ENCODE measurements around the gene PRICKLE1. TPM values are rescaled to one million over a fixed set of nuclear protein-coding genes. Genes with fewer than 3 reads are reported as not detected.

The PRICKLE1 gene
- total RNA-seq, 1 experiment from 2014 or later = 20.1 TPM

- no peaks in the 10 kb centered on the region for H3K27me3 ChIP-seq (ENCODE audit: control insufficient read depth, insufficient read depth, low read length)
- H3K4me1 ChIP-seq (ENCODE audit: control insufficient read depth, insufficient read depth, low read length) = no peaks in the 10 kb centered on the region
- no peaks in the 10 kb centered on the region for H3K9me3 ChIP-seq (ENCODE audit: control insufficient read depth, insufficient read depth, low read depth, low read length)
- H3K27ac ChIP-seq (ENCODE audit: low read length) = no peak overlapping the region
- H3K36me3 ChIP-seq (ENCODE audit: control insufficient read depth, insufficient read depth, low read length) = no peaks in the 10 kb centered on the region
- TF ChIP-seq, protein P1, sequence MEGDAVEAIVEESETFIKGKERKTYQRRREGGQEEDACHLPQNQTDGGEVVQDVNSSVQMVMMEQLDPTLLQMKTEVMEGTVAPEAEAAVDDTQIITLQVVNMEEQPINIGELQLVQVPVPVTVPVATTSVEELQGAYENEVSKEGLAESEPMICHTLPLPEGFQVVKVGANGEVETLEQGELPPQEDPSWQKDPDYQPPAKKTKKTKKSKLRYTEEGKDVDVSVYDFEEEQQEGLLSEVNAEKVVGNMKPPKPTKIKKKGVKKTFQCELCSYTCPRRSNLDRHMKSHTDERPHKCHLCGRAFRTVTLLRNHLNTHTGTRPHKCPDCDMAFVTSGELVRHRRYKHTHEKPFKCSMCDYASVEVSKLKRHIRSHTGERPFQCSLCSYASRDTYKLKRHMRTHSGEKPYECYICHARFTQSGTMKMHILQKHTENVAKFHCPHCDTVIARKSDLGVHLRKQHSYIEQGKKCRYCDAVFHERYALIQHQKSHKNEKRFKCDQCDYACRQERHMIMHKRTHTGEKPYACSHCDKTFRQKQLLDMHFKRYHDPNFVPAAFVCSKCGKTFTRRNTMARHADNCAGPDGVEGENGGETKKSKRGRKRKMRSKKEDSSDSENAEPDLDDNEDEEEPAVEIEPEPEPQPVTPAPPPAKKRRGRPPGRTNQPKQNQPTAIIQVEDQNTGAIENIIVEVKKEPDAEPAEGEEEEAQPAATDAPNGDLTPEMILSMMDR (IDR thresholded peaks at IDR 0.05) = no peak
- TF ChIP-seq TCF7L2 (IDR thresholded peaks at IDR 0.05; ENCODE audit: low read depth, low read length) = no peak
- ChIA-PET POLR2A (no interaction called here), CTCF (no interaction called here)
- DNase-seq (ENCODE audit: low read depth, low spot score) (no peak), ATAC-seq (no peak)
- BruUV-seq (replicated peaks) = no TSS peak
- intact Hi-C loops (cut with micrococcal nuclease; ENCODE audit: unreplicated experiment) = no loop called here
- no peak overlapping the region for H3K4me3 ChIP-seq (ENCODE audit: low read depth in 2 of 2, low read length in 2 of 2)
- in situ Hi-C loops (cut with HindIII; ENCODE audit: low pct_unique_long_range_greater_than_20kb, low sequenced_read_pairs) = no loop called here
These were observed 125.9 kb downstream of the PRICKLE1 start for GRCh38 chr12:42463671-42464070.

DNA sequence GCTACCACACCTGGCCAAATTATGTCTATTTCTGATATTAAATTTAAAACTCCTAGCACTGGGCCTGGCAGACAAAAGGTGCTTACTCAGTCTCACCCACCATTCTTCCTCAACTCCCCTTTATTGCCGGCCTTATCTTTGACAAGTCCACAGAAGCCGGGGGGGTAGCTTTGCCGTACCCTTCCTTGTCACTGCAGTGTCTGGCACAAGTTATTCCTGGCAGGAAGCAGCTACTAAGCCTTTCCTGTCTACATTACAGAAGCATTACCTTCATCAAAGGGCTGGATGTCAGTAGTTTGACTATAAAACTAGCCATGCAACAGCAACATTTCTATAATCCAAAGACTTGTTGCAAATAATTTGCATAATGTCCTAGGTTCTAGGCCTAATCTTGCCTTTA lies 127.1 kb downstream of the PRICKLE1 start:
- Histone ChIP-seq H3K4me1 (ENCODE audit: control insufficient read depth, insufficient read depth, low read length) (no peaks in the 10 kb centered on the region), H3K36me3 (ENCODE audit: control insufficient read depth, insufficient read depth, low read length) (no peaks in the 10 kb centered on the region), H3K9me3 (ENCODE audit: control insufficient read depth, insufficient read depth, low read depth, low read length) (no peaks in the 10 kb centered on the region), H3K27ac (ENCODE audit: low read length) (no peak overlapping the region), H3K4me3 (ENCODE audit: low read depth in 2 of 2, low read length in 2 of 2) (no peak overlapping the region), H3K27me3 (ENCODE audit: control insufficient read depth, insufficient read depth, low read length) (no peaks in the 10 kb centered on the region)
- TF ChIP-seq TCF7L2 (IDR thresholded peaks at IDR 0.05; ENCODE audit: low read depth, low read length) = no peak
- TF ChIP-seq, protein P1 (IDR thresholded peaks at IDR 0.05) = no peak
- no peak for TF ChIP-seq POLR2AphosphoS5 (IDR thresholded peaks at IDR 0.05; ENCODE audit: low read depth, low read length)
- intact Hi-C loops (cut with micrococcal nuclease; ENCODE audit: unreplicated experiment) (no loop called here), in situ Hi-C loops (cut with HindIII; ENCODE audit: low pct_unique_long_range_greater_than_20kb, low sequenced_read_pairs) (no loop called here)
- ATAC-seq = no peak
- BruUV-seq (replicated peaks) = no TSS peak
- ChIA-PET POLR2A (no interaction called here), CTCF (no interaction called here)
- DNase-seq (ENCODE audit: low read depth, low spot score) = no peak

- TF ChIP-seq REST (IDR thresholded peaks at IDR 0.05; ENCODE audit: insufficient read depth in 1 of 2, low read depth in 2 of 2, low read length in 1 of 2) (no peak), SIN3A (IDR thresholded peaks at IDR 0.05; ENCODE audit: borderline replicate concordance, insufficient read depth, low read depth, low read length) (no peak)
- TF ChIP-seq, protein P1 (IDR thresholded peaks at IDR 0.05) = no peak
- Histone ChIP-seq H3K9me3 (ENCODE audit: control insufficient read depth, insufficient read depth, low read depth, low read length) (no peaks in the 10 kb centered on the region), H3K4me3 (ENCODE audit: low read depth in 2 of 2, low read length in 2 of 2) (no peak overlapping the region), H3K27me3 (ENCODE audit: control insufficient read depth, insufficient read depth, low read length) (no peaks in the 10 kb centered on the region), H3K27ac (ENCODE audit: low read length) (no peak overlapping the region), H3K36me3 (ENCODE audit: control insufficient read depth, insufficient read depth, low read length) (no peaks in the 10 kb centered on the region), H3K4me1 (ENCODE audit: control insufficient read depth, insufficient read depth, low read length) (no peaks in the 10 kb centered on the region)
- CTCF ChIA-PET = no interaction called here
- in situ Hi-C loops (cut with HindIII; ENCODE audit: low pct_unique_long_range_greater_than_20kb, low sequenced_read_pairs) (no loop called here), intact Hi-C loops (cut with micrococcal nuclease; ENCODE audit: unreplicated experiment) (no loop called here)
- ATAC-seq = no peak
- no peak for DNase-seq (ENCODE audit: low read depth, low spot score)
- POLR2A ChIA-PET = no interaction called here
- no TSS peak for BruUV-seq (replicated peaks)
These were observed 130.2 kb downstream of the PRICKLE1 start for GRCh38 chr12:42459336-42459847.
